Aorta (tissue), 5 donors: ENCODE measurements around the gene OR2A25. TPM values are rescaled to one million over a fixed set of nuclear protein-coding genes. Genes with fewer than 3 reads are reported as not detected.
"Not testable (repeated sequence)": the region's sequence is repeated elsewhere in the genome, so short reads cannot be mapped to it uniquely, and the experiment has no call there.

Experiments used
- ATAC-seq: fragments of 200-7000 bp; cut with Tn5 transposase; one replicate; pipeline ENCODE4 v1.9.1; 2022; ENCODE audit warnings: moderate library complexity; ENCODE audit not compliant: low FRiP score
- DNase-seq, 2 donors: peaks; one replicate each; pipeline ENCODE4 v3.0.0-alpha.2; 2020
- H3K27ac ChIP-seq, 2 donors: one replicate each; pipeline ENCODE4 v1.5.1; 2013; ENCODE audit warnings: low read length in 2 of 2, mild to moderate bottlenecking in 2 of 2, moderate library complexity in 2 of 2, control low read depth in 1 of 2, inconsistent platforms in 1 of 2, low read depth in 1 of 2
- H3K27me3 ChIP-seq, 2 donors: one replicate each; pipeline ENCODE4 v1.6.1; 2013; ENCODE audit warnings: control low read depth in 1 of 2, low read length in 1 of 2, mild to moderate bottlenecking in 1 of 2, moderate library complexity in 1 of 2; ENCODE audit not compliant: insufficient read depth in 2 of 2, control insufficient read depth in 1 of 2
- H3K36me3 ChIP-seq, 2 donors: one replicate each; pipeline ENCODE4 v1.6.1; 2013; ENCODE audit warnings: control low read depth in 1 of 2, low read length in 1 of 2, mild to moderate bottlenecking in 1 of 2; ENCODE audit not compliant: insufficient read depth in 2 of 2, control insufficient read depth in 1 of 2
- H3K4me1 ChIP-seq, 2 donors: one replicate each; pipeline ENCODE4 v1.6.1; 2013; ENCODE audit warnings: low read length in 2 of 2, control low read depth in 1 of 2, mild to moderate bottlenecking in 1 of 2, moderate library complexity in 1 of 2; ENCODE audit not compliant: insufficient read depth in 2 of 2, control insufficient read depth in 1 of 2
- H3K4me3 ChIP-seq, 2 donors: one replicate each; pipeline ENCODE4 v1.5.1; 2013; ENCODE audit warnings: low read length in 2 of 2, control low read depth in 1 of 2, mild to moderate bottlenecking in 1 of 2
- H3K9me3 ChIP-seq: one replicate; pipeline ENCODE4 v1.6.1; 2013; ENCODE audit warnings: mild to moderate bottlenecking, low read length; ENCODE audit not compliant: control insufficient read depth
- WGBS, 2 donors: extraction: QIAGEN DNeasy Blood & Tissue Kit; methylation state at CpG; one replicate each; pipeline ENCODE4 v1.1.7; 2013; 5-methylcytosine and 5-hydroxymethylcytosine counted together
- intact Hi-C, 2 donors: fragments of 100-400 bp; cut with DNase I; formaldehyde crosslinking; loops; one replicate each; pipeline versions ENCODE4 v1.14.2 to v1.15.0; 2022
- polyA plus RNA-seq, 2 donors: library from polyadenylated mRNA; stranded (reverse); fragments of 200-250 nt; gene quantifications; one replicate each; pipeline ENCODE4 v1.2.3, GENCODE V29; 2013
- total RNA-seq, 2 donors: library from RNA; stranded (reverse); fragmentation: NEBNext Ultra II Directional; extraction: Animal tissue kit (Norgen Biotek cat#: 25700); gene quantifications; one replicate each; pipeline ENCODE4 v1.2.1, GENCODE V29; 2021
- donor health status: healthy with polysubstance abuse.
- donor health status: Bipolar disorder and iron deficiency.
- donor health status: DM: no; HTN: no; CAD: no.
- donor health status: DM: no; HTN: no; CAD: no.
- donor health status: DM: yes; HTN: yes; CAD: no.

OR2A25 gene
- total and polyA plus RNA-seq, 4 donors: not detected

GRCh38 chr7:144050093-144050492, 19.5 kb upstream of the OR2A25 start:
- WGBS, 2 donors: 53% methylated on average over 3 of the region's 3 CpGs
- intact Hi-C loops: no loop called here
- Histone ChIP-seq H3K27me3 (no peaks in the 10 kb centered on the region), H3K36me3 (no peaks in the 10 kb centered on the region), H3K4me1 (no peaks in the 10 kb centered on the region), H3K9me3 (peaks cover 4% of the 10 kb centered on the region), H3K4me3 (no peak overlapping the region), H3K27ac (no peak overlapping the region)
- DNase-seq (no peak), ATAC-seq (no peak)

GRCh38 chr7:144050884-144051283, 18.7 kb upstream of the OR2A25 start:
- H3K27me3 ChIP-seq, H3K36me3 ChIP-seq, ATAC-seq, intact Hi-C loops, H3K4me1 ChIP-seq, H3K9me3 ChIP-seq, H3K27ac ChIP-seq, DNase-seq, H3K4me3 ChIP-seq: not testable (repeated sequence)
- 92 to 94% methylated on average over 8 of the region's 8 CpGs for WGBS, 2 donors

- H3K4me1 ChIP-seq: no peaks in the 10 kb centered on the region
- H3K27ac ChIP-seq: no peak overlapping the region
- ATAC-seq: no peak
- no peaks in the 10 kb centered on the region for H3K36me3 ChIP-seq
- 57 to 69% methylated on average over 3 of the region's 3 CpGs for WGBS, 2 donors
- H3K4me3 ChIP-seq: no peak overlapping the region
- peaks cover 11% of the 10 kb centered on the region for H3K9me3 ChIP-seq
- intact Hi-C loops: no loop called here
- no peaks in the 10 kb centered on the region for H3K27me3 ChIP-seq
- no peak for DNase-seq
Measured at GRCh38 chr7:144057954-144058353, 11.7 kb upstream of the OR2A25 start.

- no peak overlapping the region for H3K4me3 ChIP-seq
- no peak for ATAC-seq
- H3K27ac ChIP-seq: no peak overlapping the region
- H3K27me3 ChIP-seq: peaks cover 0 to 1% of the 10 kb centered on the region in 2 donors
- H3K4me1 ChIP-seq: no peaks in the 10 kb centered on the region
- WGBS, 2 donors: 32 to 42% methylated on average over 3 of the region's 3 CpGs
- no peak for DNase-seq
- peaks cover 7% of the 10 kb centered on the region for H3K9me3 ChIP-seq
- intact Hi-C loops: no loop called here
- H3K36me3 ChIP-seq: no peaks in the 10 kb centered on the region
Measured at GRCh38 chr7:144063710-144064109, 5.9 kb upstream of the OR2A25 start.

GRCh38 chr7:144069953-144070352, 342 bp downstream of the OR2A25 start:
- no peak for ATAC-seq
- Histone ChIP-seq H3K9me3 (no peaks in the 10 kb centered on the region), H3K4me3 (no peak overlapping the region), H3K27ac (no peak overlapping the region), H3K36me3 (no peaks in the 10 kb centered on the region), H3K4me1 (no peaks in the 10 kb centered on the region), H3K27me3 (no peaks in the 10 kb centered on the region)
- no peak for DNase-seq
- intact Hi-C loops: no loop called here
- WGBS, 2 donors: 64 to 69% methylated on average over 2 of the region's 2 CpGs

GRCh38 chr7:144074374-144074773, 4.8 kb downstream of the OR2A25 start:
- intact Hi-C loops: no loop called here
- Histone ChIP-seq H3K4me3 (no peak overlapping the region), H3K9me3 (no peaks in the 10 kb centered on the region), H3K27me3 (no peaks in the 10 kb centered on the region), H3K36me3 (no peaks in the 10 kb centered on the region), H3K27ac (no peak overlapping the region), H3K4me1 (no peaks in the 10 kb centered on the region)
- DNase-seq (no peak), ATAC-seq (no peak)
- 90 to 92% methylated on average over 8 of the region's 8 CpGs for WGBS, 2 donors

GRCh38 chr7:144085978-144086377, 16.4 kb downstream of the OR2A25 start, which contains the start of gene OR2A12:
Gene OR2A12, plus strand, starts transcription at chr7:144086278. Its CDS starts 8,830 bp downstream, at chr7:144095108.
- no peak within 1 kb of the TSS for H3K4me3 ChIP-seq
- H3K27me3 ChIP-seq: no peaks in the 10 kb centered on the region
- no peak within 1 kb of the TSS for H3K27ac ChIP-seq
- H3K36me3 ChIP-seq: no peaks in the 10 kb centered on the region
- no peak for ATAC-seq
- H3K9me3 ChIP-seq: no peaks in the 10 kb centered on the region
- 68 to 83% methylated on average over 2 of the region's 2 CpGs for WGBS, 2 donors
- H3K4me1 ChIP-seq: no peaks in the 10 kb centered on the region
- intact Hi-C loops: no loop called here
- no peak for DNase-seq

- intact Hi-C loops: no loop called here
- Histone ChIP-seq H3K36me3 (no peaks in the 10 kb centered on the region), H3K4me3 (no peak overlapping the region), H3K9me3 (no peaks in the 10 kb centered on the region), H3K27ac (no peak overlapping the region), H3K4me1 (no peaks in the 10 kb centered on the region), H3K27me3 (no peaks in the 10 kb centered on the region)
- WGBS, 2 donors: 62 to 63% methylated on average over 4 of the region's 4 CpGs
- ATAC-seq: no peak
- DNase-seq: no peak
Measured at GRCh38 chr7:144086730-144087129, 17.1 kb downstream of the OR2A25 start.

GRCh38 chr7:144087230-144087629, 17.6 kb downstream of the OR2A25 start:
- Histone ChIP-seq H3K4me3 (no peak overlapping the region), H3K27ac (no peak overlapping the region), H3K4me1 (no peaks in the 10 kb centered on the region), H3K9me3 (no peaks in the 10 kb centered on the region), H3K36me3 (no peaks in the 10 kb centered on the region), H3K27me3 (no peaks in the 10 kb centered on the region)
- DNase-seq: no peak
- no peak for ATAC-seq
- intact Hi-C loops: no loop called here
- 5 to 12% methylated on average over 1 of the region's 1 CpG for WGBS, 2 donors
